Mucosa of rectum (tissue), 2 donors: Measurements from ENCODE around the gene GAPT.

Experiments
- H3K27ac ChIP-seq, 2 donors: one replicate each; pipeline ENCODE4 v1.7.0; 2013; ENCODE audit warnings: inconsistent platforms in 2 of 2, low read depth in 2 of 2, low read length in 2 of 2
- H3K27me3 ChIP-seq, 2 donors: one replicate each; pipeline ENCODE4 v1.7.0; 2013; ENCODE audit warnings: low read length in 2 of 2; ENCODE audit not compliant: control insufficient read depth in 2 of 2, insufficient read depth in 2 of 2
- H3K36me3 ChIP-seq, 2 donors: one replicate each; pipeline ENCODE4 v1.7.0; 2013; ENCODE audit warnings: low read length in 2 of 2; ENCODE audit not compliant: control insufficient read depth in 2 of 2, insufficient read depth in 2 of 2
- H3K4me1 ChIP-seq, 2 donors: one replicate each; pipeline ENCODE4 v1.7.0; 2013; ENCODE audit warnings: low read length in 2 of 2, mild to moderate bottlenecking in 1 of 2; ENCODE audit not compliant: control insufficient read depth in 2 of 2, insufficient read depth in 2 of 2
- H3K4me3 ChIP-seq, 2 donors: one replicate each; pipeline ENCODE4 v1.7.0; 2013; ENCODE audit warnings: low read length in 2 of 2
- H3K9ac ChIP-seq, 2 donors: one replicate each; pipeline ENCODE4 v1.7.0; 2013; ENCODE audit warnings: low read length in 2 of 2, low read depth in 1 of 2, mild to moderate bottlenecking in 1 of 2
- H3K9me3 ChIP-seq, 2 donors: one replicate each; pipeline ENCODE4 v1.7.0; 2013; ENCODE audit warnings: low read length in 2 of 2; ENCODE audit not compliant: control insufficient read depth in 2 of 2
- donor health status: healthy.
- donor health status: Normal muscosa, but diverticular disease.

The GAPT gene

GRCh38 chr5:58481828-58482227 lies 9.4 kb upstream of the GAPT start:
- peaks cover 0 to 3% of the 10 kb centered on the region in 2 donors for H3K27me3 ChIP-seq
- H3K36me3 ChIP-seq: no peaks in the 10 kb centered on the region
- no peaks in the 10 kb centered on the region for H3K4me1 ChIP-seq
- no peak overlapping the region for H3K4me3 ChIP-seq
- H3K9ac ChIP-seq: no peak overlapping the region
- no peaks in the 10 kb centered on the region for H3K9me3 ChIP-seq
- no peak overlapping the region for H3K27ac ChIP-seq

DNA sequence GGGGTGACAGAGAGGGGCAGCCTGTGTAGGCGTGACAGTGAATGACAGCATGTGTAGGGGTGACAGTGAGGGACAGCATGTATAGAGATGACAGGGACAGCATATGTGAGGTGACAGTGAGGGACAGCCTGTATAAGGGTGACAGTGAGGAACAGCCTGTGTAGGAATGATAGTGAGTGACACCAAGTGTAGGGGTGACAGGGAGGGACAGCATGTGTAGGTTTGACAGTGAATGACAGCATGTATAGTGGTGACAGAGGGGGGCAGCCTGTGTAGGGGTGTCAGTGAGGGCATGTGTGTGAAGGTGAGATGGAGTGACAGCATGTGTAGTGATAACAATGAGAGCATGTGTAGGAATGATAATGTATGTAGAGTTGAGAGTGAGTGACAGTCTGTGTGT lies 8.7 kb upstream of the GAPT start:
- no peak overlapping the region for H3K4me3 ChIP-seq
- no peaks in the 10 kb centered on the region for H3K36me3 ChIP-seq
- H3K9ac ChIP-seq: no peak overlapping the region
- H3K4me1 ChIP-seq: no peaks in the 10 kb centered on the region
- H3K27ac ChIP-seq: no peak overlapping the region
- no peaks in the 10 kb centered on the region for H3K9me3 ChIP-seq
- H3K27me3 ChIP-seq: peaks cover 0 to 3% of the 10 kb centered on the region in 2 donors

DNA sequence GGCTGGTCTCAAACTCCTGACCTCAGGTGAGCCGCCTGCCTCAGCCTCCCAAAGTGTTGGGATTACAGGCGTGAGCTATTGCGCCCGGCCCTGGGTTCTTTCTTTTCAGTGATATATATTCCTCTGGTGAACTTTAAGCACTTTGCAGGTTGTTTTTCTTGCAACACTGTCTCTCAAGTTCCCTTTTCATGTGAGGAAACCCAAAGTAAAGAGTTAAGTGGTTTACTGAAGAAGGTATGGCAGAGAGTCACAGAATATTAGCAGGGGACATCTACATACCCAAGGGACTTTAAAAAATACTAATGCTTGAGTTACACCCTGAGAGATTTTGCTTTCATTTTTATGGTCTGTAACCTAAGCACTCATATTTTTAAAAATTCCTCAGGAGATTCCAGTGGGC lies 6.7 kb upstream of the GAPT start:
- H3K36me3 ChIP-seq: no peaks in the 10 kb centered on the region
- H3K9me3 ChIP-seq: no peaks in the 10 kb centered on the region
- H3K4me3 ChIP-seq: no peak overlapping the region
- peaks cover 0 to 3% of the 10 kb centered on the region in 2 donors for H3K27me3 ChIP-seq
- no peak overlapping the region for H3K9ac ChIP-seq
- no peak overlapping the region for H3K27ac ChIP-seq
- H3K4me1 ChIP-seq: no peaks in the 10 kb centered on the region

DNA sequence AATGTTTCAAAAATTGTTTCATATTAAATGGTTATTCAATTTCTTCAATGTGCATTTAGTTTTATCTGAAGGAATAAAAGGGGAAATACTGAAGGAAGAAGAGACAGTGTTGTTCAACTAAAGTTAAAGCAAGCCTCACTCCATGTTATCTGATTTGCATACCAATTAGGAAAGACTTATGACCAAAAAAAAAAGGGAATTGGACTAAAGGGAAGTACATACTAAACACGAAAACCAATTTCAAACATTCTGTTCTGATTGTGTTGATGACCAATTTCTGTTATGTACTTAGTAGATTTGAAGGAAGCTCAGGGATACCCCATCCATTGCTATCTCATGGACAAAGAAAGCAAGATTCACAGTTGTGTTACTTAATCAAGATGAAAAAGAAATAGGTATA lies 4.9 kb upstream of the GAPT start:
- Histone ChIP-seq H3K36me3 (no peaks in the 10 kb centered on the region), H3K9me3 (no peaks in the 10 kb centered on the region), H3K4me1 (peaks cover 0 to 3% of the 10 kb centered on the region in 2 donors), H3K27ac (no peak overlapping the region), H3K27me3 (peaks cover 4 to 7% of the 10 kb centered on the region in 2 donors), H3K9ac (no peak overlapping the region), H3K4me3 (no peak overlapping the region)

GRCh38 chr5:58490402-58491050 lies 709 bp upstream of the GAPT start:
- Histone ChIP-seq H3K9ac (no peak overlapping the region), H3K4me3 (no peak overlapping the region), H3K27me3 (peaks cover 4% of the 10 kb centered on the region in 2 donors), H3K27ac (no peak overlapping the region), H3K36me3 (no peaks in the 10 kb centered on the region), H3K4me1 (peaks cover 0 to 3% of the 10 kb centered on the region in 2 donors), H3K9me3 (no peaks in the 10 kb centered on the region)

- Histone ChIP-seq H3K27ac (no peak overlapping the region), H3K36me3 (no peaks in the 10 kb centered on the region), H3K4me1 (peaks cover 0 to 3% of the 10 kb centered on the region in 2 donors)
Observed at GRCh38 chr5:58493141-58493540, 1.9 kb downstream of the GAPT start.

GRCh38 chr5:58496488-58496887 lies 5.3 kb downstream of the GAPT start:
- no peaks in the 10 kb centered on the region for H3K36me3 ChIP-seq
- H3K9me3 ChIP-seq: no peaks in the 10 kb centered on the region
- no peaks in the 10 kb centered on the region for H3K27me3 ChIP-seq
- H3K4me1 ChIP-seq: peaks cover 0 to 2% of the 10 kb centered on the region in 2 donors
- H3K4me3 ChIP-seq: no peak overlapping the region
- H3K27ac ChIP-seq: no peak overlapping the region
- H3K9ac ChIP-seq: no peak overlapping the region

More at GRCh38 chr5:58493141-58493540, 1.9 kb downstream of the GAPT start:
- no peak overlapping the region for H3K9ac ChIP-seq
- H3K27me3 ChIP-seq: peaks cover 4% of the 10 kb centered on the region in 2 donors
- H3K9me3 ChIP-seq: no peaks in the 10 kb centered on the region
- H3K4me3 ChIP-seq: no peak overlapping the region

DNA sequence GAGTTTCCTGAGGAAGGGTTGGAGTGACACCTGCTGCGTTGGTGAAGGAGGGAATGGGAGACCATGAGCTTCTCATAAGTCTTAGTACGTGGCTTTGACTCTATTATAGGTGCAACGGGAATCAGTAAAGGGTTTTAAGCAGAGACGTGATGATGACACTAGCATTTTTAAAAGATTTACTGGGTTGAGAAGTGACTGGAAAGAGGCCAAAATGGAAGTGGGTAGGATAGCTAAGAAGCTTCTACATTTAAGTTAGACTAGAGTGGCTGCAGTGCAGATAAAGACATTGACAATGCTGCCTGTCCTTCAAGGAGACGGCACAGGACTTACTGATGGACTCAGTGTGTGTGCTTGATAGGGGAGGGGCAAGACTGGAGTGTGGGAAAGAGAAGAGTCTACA lies 6.2 kb downstream of the GAPT start:
- Histone ChIP-seq H3K9ac (no peak overlapping the region), H3K36me3 (no peaks in the 10 kb centered on the region), H3K27me3 (no peaks in the 10 kb centered on the region), H3K4me1 (peaks cover 0 to 4% of the 10 kb centered on the region in 2 donors), H3K27ac (no peak overlapping the region), H3K4me3 (no peak overlapping the region), H3K9me3 (no peaks in the 10 kb centered on the region)

GRCh38 chr5:58497921-58498320 lies 6.7 kb downstream of the GAPT start:
- H3K9ac ChIP-seq: no peak overlapping the region
- no peak overlapping the region for H3K4me3 ChIP-seq
- no peaks in the 10 kb centered on the region for H3K9me3 ChIP-seq
- peaks cover 0 to 4% of the 10 kb centered on the region in 2 donors for H3K4me1 ChIP-seq
- no peak overlapping the region for H3K27ac ChIP-seq
- H3K27me3 ChIP-seq: no peaks in the 10 kb centered on the region
- H3K36me3 ChIP-seq: no peaks in the 10 kb centered on the region

GRCh38 chr5:58498340-58498942 lies 7.2 kb downstream of the GAPT start:
- no peaks in the 10 kb centered on the region for H3K9me3 ChIP-seq
- peaks cover 0 to 4% of the 10 kb centered on the region in 2 donors for H3K4me1 ChIP-seq
- no peak overlapping the region for H3K4me3 ChIP-seq
- no peak overlapping the region for H3K27ac ChIP-seq
- no peaks in the 10 kb centered on the region for H3K27me3 ChIP-seq
- no peak overlapping the region for H3K9ac ChIP-seq
- H3K36me3 ChIP-seq: no peaks in the 10 kb centered on the region
